Neural cell (in vitro differentiated cells): ENCODE data around the gene NCKAP5. TPM values are rescaled to one million over a fixed set of nuclear protein-coding genes. Genes with fewer than 3 reads are reported as not detected.

Source experiments
- H2AFZ ChIP-seq: fragments of 200-600, 300-800 bp; sonication (generic), shearing (Covaris generic); 2 replicates; pipeline ENCODE4 v1.6.0; 2014; ENCODE audit warnings: low read depth, mild to moderate bottlenecking, antibody characterized with exemption, low read length, moderate library complexity
- H3F3A ChIP-seq: fragments of 200-600 bp; shearing (Covaris generic); 2 replicates; pipeline ENCODE4 v1.6.1; 2016; ENCODE audit warnings: mild to moderate bottlenecking, moderate library complexity, mixed read lengths, antibody characterized with exemption, low read length; ENCODE audit not compliant: insufficient read depth, poor library complexity, severe bottlenecking
- H3K27ac ChIP-seq: fragments of 200-600, 300-800 bp; sonication (generic), shearing (Covaris generic); 2 replicates; pipeline ENCODE4 v1.5.1; 2014; ENCODE audit warnings: mild to moderate bottlenecking, low read length, moderate library complexity
- H3K27me3 ChIP-seq: fragments of 300-800, 200-600 bp; sonication (generic), shearing (Covaris generic); 2 replicates; pipeline ENCODE4 v1.6.0; 2014; ENCODE audit warnings: mild to moderate bottlenecking, low read depth, low read length, moderate library complexity; ENCODE audit not compliant: insufficient read depth
- H3K36me3 ChIP-seq: fragments of 300-800, 200-600 bp; sonication (generic), shearing (Covaris generic); 2 replicates; pipeline ENCODE4 v1.5.1; 2014; ENCODE audit warnings: mild to moderate bottlenecking, antibody characterized with exemption, low read length, moderate library complexity; ENCODE audit not compliant: insufficient read depth
- H3K4me2 ChIP-seq: fragments of 300-800, 200-600 bp; sonication (generic), shearing (Covaris generic); 2 replicates; pipeline ENCODE4 v1.6.0; 2014; ENCODE audit warnings: mild to moderate bottlenecking, low read length
- H3K4me3 ChIP-seq: fragments of 300-800, 200-600 bp; sonication (generic), shearing (Covaris generic); 2 replicates; pipeline ENCODE4 v1.5.1; 2014; ENCODE audit warnings: mild to moderate bottlenecking, low read length, moderate library complexity
- H3K79me2 ChIP-seq: fragments of 200-600 bp; shearing (Covaris generic); replicated peaks from 2 replicates; pipeline ENCODE4 v1.6.0; 2014; ENCODE audit warnings: mild to moderate bottlenecking, low read length, moderate library complexity; ENCODE audit not compliant: insufficient read depth
- H3K9ac ChIP-seq: fragments of 300-800, 200-600 bp; sonication (generic), shearing (Covaris generic); 2 replicates; pipeline ENCODE4 v1.6.1; 2016; ENCODE audit warnings: mild to moderate bottlenecking, low read length, mixed read lengths
- H3K9me2 ChIP-seq: fragments of 200-600 bp; shearing (Covaris generic); 2 replicates; pipeline ENCODE4 v1.6.1; 2016; ENCODE audit warnings: mild to moderate bottlenecking, low read length, mixed read lengths; ENCODE audit not compliant: insufficient read depth
- H3K9me3 ChIP-seq: fragments of 200-600, 300-800 bp; sonication (generic), shearing (Covaris generic); 2 replicates; pipeline ENCODE4 v1.6.1; 2016; ENCODE audit warnings: mild to moderate bottlenecking, mixed run types, low read length, moderate library complexity, mixed read lengths
- H4K20me1 ChIP-seq: fragments of 200-600 bp; shearing (Covaris generic); 2 replicates; pipeline ENCODE4 v1.6.1; 2016; ENCODE audit warnings: mild to moderate bottlenecking, mixed run types; ENCODE audit not compliant: insufficient read depth
- EP300 ChIP-seq: fragments of 450-650 bp; conservative IDR thresholded peaks from 2 replicates; pipeline ENCODE4 v1.6.1; 2014; ENCODE audit warnings: antibody characterized with exemption, mild to moderate bottlenecking, moderate library complexity; ENCODE audit not compliant: poor library complexity, severe bottlenecking
- EZH2 ChIP-seq: fragments of 200-600, 300-800 bp; shearing (Covaris generic), sonication (generic); IDR thresholded peaks from 2 replicates; pipeline ENCODE4 v1.6.1; 2014; ENCODE audit warnings: antibody characterized with exemption, low read length, borderline replicate concordance, mild to moderate bottlenecking; ENCODE audit not compliant: insufficient read depth, poor library complexity, severe bottlenecking
- MXI1 ChIP-seq: fragments of 450-650 bp; conservative IDR thresholded peaks from 2 replicates; pipeline ENCODE4 v1.6.1; 2014; ENCODE audit warnings: antibody characterized with exemption, mild to moderate bottlenecking; ENCODE audit not compliant: poor library complexity, severe bottlenecking
- POLR2AphosphoS5 ChIP-seq: IDR thresholded peaks from 2 replicates; pipeline ENCODE4 v1.6.1; 2012
- RAD21 ChIP-seq: fragments of 450-650 bp; conservative IDR thresholded peaks from 2 replicates; pipeline ENCODE4 v1.6.1; 2014; ENCODE audit warnings: antibody characterized with exemption, mild to moderate bottlenecking, moderate library complexity
- SMC3 ChIP-seq: fragments of 450-650 bp; conservative IDR thresholded peaks from 2 replicates; pipeline ENCODE4 v1.6.1; 2014; ENCODE audit warnings: antibody characterized with exemption, mild to moderate bottlenecking, moderate library complexity; ENCODE audit not compliant: poor library complexity
- TAF1 ChIP-seq: IDR thresholded peaks from 2 replicates; pipeline ENCODE4 v1.6.1; 2012; ENCODE audit warnings: low read depth
- polyA plus RNA-seq: library from polyadenylated mRNA; depleted of rRNA; stranded (reverse); fragments of >200 nt; gene quantifications from 2 replicates; pipeline ENCODE4 v1.2.3, GENCODE V29; 2014
- TF ChIP-seq, protein P1 (sequence below): IDR thresholded peaks from 2 replicates; pipeline ENCODE4 v1.6.1; 2012; ENCODE audit warnings: borderline replicate concordance
- TF ChIP-seq, protein P2 (sequence below): fragments of 450-650 bp; IDR thresholded peaks from 2 replicates; pipeline ENCODE4 v1.5.1; 2014; ENCODE audit warnings: antibody characterized with exemption, mild to moderate bottlenecking, moderate library complexity; ENCODE audit not compliant: poor library complexity, severe bottlenecking

NCKAP5 gene
- polyA plus RNA-seq, 1 donor from 2014 or later, result 2.4 TPM

DNA sequence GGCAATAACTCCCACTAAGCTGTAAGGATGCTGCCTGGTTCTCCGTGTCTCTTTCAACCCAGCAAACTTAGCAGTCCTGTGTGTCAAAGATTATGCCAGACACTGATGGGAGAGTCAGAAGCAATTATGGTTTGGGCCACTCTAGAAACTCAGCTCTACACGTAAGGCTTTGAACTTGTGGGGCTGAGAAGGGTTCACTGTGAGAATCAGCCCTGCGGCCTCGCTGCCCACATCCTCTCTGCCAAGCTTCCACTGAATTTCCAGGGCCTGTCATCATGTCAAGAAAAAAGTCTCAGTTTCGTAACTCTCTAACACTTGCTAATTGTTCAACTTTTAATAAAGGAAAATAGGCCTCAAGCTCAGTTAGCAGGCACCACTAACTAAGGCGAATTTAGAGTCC is 589.4 kb downstream of the NCKAP5 start:
- Histone ChIP-seq H3K36me3 (no peaks in the 10 kb centered on the region), H2AFZ (no peak overlapping the region), H3K9me3 (no peaks in the 10 kb centered on the region), H3K27me3 (no peaks in the 10 kb centered on the region), H3F3A (no peaks in the 10 kb centered on the region), H3K79me2 (no peaks in the 10 kb centered on the region), H3K4me3 (no peak overlapping the region), H4K20me1 (no peaks in the 10 kb centered on the region), H3K9ac (no peak overlapping the region), H3K27ac (no peak overlapping the region), H3K9me2 (no peaks in the 10 kb centered on the region), H3K4me2 (no peak overlapping the region)
- TF ChIP-seq, protein P1, sequence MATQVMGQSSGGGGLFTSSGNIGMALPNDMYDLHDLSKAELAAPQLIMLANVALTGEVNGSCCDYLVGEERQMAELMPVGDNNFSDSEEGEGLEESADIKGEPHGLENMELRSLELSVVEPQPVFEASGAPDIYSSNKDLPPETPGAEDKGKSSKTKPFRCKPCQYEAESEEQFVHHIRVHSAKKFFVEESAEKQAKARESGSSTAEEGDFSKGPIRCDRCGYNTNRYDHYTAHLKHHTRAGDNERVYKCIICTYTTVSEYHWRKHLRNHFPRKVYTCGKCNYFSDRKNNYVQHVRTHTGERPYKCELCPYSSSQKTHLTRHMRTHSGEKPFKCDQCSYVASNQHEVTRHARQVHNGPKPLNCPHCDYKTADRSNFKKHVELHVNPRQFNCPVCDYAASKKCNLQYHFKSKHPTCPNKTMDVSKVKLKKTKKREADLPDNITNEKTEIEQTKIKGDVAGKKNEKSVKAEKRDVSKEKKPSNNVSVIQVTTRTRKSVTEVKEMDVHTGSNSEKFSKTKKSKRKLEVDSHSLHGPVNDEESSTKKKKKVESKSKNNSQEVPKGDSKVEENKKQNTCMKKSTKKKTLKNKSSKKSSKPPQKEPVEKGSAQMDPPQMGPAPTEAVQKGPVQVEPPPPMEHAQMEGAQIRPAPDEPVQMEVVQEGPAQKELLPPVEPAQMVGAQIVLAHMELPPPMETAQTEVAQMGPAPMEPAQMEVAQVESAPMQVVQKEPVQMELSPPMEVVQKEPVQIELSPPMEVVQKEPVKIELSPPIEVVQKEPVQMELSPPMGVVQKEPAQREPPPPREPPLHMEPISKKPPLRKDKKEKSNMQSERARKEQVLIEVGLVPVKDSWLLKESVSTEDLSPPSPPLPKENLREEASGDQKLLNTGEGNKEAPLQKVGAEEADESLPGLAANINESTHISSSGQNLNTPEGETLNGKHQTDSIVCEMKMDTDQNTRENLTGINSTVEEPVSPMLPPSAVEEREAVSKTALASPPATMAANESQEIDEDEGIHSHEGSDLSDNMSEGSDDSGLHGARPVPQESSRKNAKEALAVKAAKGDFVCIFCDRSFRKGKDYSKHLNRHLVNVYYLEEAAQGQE, result no peak
- TF ChIP-seq TAF1 (no peak), EP300 (no peak), RAD21 (no peak), EZH2 (no peak), MXI1 (no peak), SMC3 (no peak), POLR2AphosphoS5 (no peak)
- TF ChIP-seq, protein P2, sequence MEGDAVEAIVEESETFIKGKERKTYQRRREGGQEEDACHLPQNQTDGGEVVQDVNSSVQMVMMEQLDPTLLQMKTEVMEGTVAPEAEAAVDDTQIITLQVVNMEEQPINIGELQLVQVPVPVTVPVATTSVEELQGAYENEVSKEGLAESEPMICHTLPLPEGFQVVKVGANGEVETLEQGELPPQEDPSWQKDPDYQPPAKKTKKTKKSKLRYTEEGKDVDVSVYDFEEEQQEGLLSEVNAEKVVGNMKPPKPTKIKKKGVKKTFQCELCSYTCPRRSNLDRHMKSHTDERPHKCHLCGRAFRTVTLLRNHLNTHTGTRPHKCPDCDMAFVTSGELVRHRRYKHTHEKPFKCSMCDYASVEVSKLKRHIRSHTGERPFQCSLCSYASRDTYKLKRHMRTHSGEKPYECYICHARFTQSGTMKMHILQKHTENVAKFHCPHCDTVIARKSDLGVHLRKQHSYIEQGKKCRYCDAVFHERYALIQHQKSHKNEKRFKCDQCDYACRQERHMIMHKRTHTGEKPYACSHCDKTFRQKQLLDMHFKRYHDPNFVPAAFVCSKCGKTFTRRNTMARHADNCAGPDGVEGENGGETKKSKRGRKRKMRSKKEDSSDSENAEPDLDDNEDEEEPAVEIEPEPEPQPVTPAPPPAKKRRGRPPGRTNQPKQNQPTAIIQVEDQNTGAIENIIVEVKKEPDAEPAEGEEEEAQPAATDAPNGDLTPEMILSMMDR, result no peak

DNA sequence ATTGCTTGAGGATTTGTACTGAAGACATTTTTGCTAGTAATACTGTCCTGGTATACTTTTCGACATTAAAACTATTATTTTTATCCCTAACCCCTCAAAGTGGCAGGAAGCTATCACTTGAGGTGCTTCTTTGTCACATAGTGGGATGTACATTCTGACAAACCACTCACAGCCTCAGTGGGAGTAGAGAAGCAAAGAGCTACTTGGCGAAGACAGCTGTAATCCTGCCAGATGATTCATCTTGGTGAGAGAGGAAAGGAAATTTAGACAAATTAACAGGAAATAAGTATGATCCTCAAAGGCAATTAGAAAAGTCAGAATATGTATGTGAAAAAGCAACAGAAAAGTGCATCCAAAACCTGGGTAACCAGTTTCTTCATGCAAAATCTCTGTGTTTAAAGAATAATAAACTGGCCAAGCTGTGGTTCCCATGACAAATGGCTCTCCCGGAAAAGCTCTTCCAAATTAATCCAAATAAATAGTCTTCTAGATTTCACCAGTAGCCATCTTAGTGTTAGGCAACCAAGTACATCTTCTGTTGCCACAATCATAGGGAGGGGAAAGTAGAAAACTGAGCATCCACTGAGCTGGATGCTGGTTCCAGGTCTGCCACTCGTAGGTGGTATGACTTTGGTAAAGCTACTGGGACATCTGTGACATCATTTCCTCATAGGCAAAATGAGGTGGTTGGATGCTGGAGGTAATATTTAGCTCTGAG is 590.3 kb downstream of the NCKAP5 start:
- Histone ChIP-seq H3K4me2 (no peak overlapping the region), H3K9me2 (no peaks in the 10 kb centered on the region), H3K27me3 (no peaks in the 10 kb centered on the region), H3K79me2 (no peaks in the 10 kb centered on the region), H4K20me1 (no peaks in the 10 kb centered on the region), H3K36me3 (no peaks in the 10 kb centered on the region), H3K27ac (no peak overlapping the region), H3K4me3 (no peak overlapping the region), H3F3A (no peaks in the 10 kb centered on the region), H3K9ac (no peak overlapping the region), H3K9me3 (no peaks in the 10 kb centered on the region), H2AFZ (no peak overlapping the region)
- TF ChIP-seq, protein P1, result no peak
- TF ChIP-seq SMC3, result no peak
- TF ChIP-seq POLR2AphosphoS5, result no peak
- TF ChIP-seq MXI1, result no peak
- no peak for TF ChIP-seq EZH2
- TF ChIP-seq RAD21, result no peak
- no peak for TF ChIP-seq TAF1
- no peak for TF ChIP-seq EP300
- TF ChIP-seq, protein P2, result no peak
